HL-60 (cell line): ENCODE results near the gene BMPER.

Experiments
- DNase-seq, 2 experiments: peaks; one replicate each; pipeline ENCODE4 v3.0.0-alpha.2; 2010 to 2020; ENCODE audit warnings: low read depth in 1 of 2, low spot score in 1 of 2
- H3K27ac ChIP-seq: fragments of 250-450 bp; sonication (Bioruptor Pico); replicated peaks from 2 replicates; pipeline ENCODE4 v1.5.1; 2020; ENCODE audit warnings: mild to moderate bottlenecking, moderate library complexity
- H3K27me3 ChIP-seq: fragments of 250-450 bp; sonication (Bioruptor Pico); 2 replicates; pipeline ENCODE4 v1.5.1; 2021; ENCODE audit warnings: mild to moderate bottlenecking, moderate library complexity; ENCODE audit not compliant: insufficient read depth, poor library complexity, severe bottlenecking
- H3K4me3 ChIP-seq: replicated peaks from 2 replicates; pipeline ENCODE4 v1.5.1; 2011; ENCODE audit warnings: mild to moderate bottlenecking, control low read depth, low read length; ENCODE audit not compliant: insufficient read depth
- CTCF ChIP-seq: IDR thresholded peaks from one replicate; pipeline ENCODE4 v1.5.1; 2011; ENCODE audit warnings: low read length, control low read depth, inconsistent platforms; ENCODE audit not compliant: insufficient read depth
- GABPA ChIP-seq: IDR thresholded peaks from 2 replicates; pipeline ENCODE4 v1.6.1; 2012; ENCODE audit warnings: low read depth
- POLR2AphosphoS5 ChIP-seq: IDR thresholded peaks from 2 replicates; pipeline ENCODE4 v1.6.1; 2012; ENCODE audit warnings: low read depth
- REST ChIP-seq: IDR thresholded peaks from 2 replicates; pipeline ENCODE4 v1.6.1; 2012; ENCODE audit warnings: low read depth; ENCODE audit not compliant: insufficient replicate concordance
- SPI1 ChIP-seq: IDR thresholded peaks from 2 replicates; pipeline ENCODE4 v1.6.1; 2012; ENCODE audit warnings: low read depth, mild to moderate bottlenecking, borderline replicate concordance

Gene BMPER

GRCh38 chr7:34153656-34154270, 248.4 kb downstream of the BMPER start:
- H3K27ac ChIP-seq: no peak overlapping the region; the same call in 1 of the 2 replicates
- no peak overlapping the region for H3K4me3 ChIP-seq
- peak in 1 of 2 experiments; percentile 40 for DNase-seq
- no peaks in the 10 kb centered on the region for H3K27me3 ChIP-seq
- TF ChIP-seq CTCF (no peak), POLR2AphosphoS5 (no peak), SPI1 (no peak), REST (no peak), GABPA (no peak)

GRCh38 chr7:34155220-34155908, 250.0 kb downstream of the BMPER start:
- DNase-seq: peak in 1 of 2 experiments; percentile 75
- H3K4me3 ChIP-seq: no peak overlapping the region
- H3K27ac ChIP-seq: no peak overlapping the region
- no peaks in the 10 kb centered on the region for H3K27me3 ChIP-seq
- TF ChIP-seq GABPA: no peak
- TF ChIP-seq REST: no peak
- no peak for TF ChIP-seq CTCF
- no peak for TF ChIP-seq POLR2AphosphoS5

- H3K27me3 ChIP-seq: no peaks in the 10 kb centered on the region
- no peak overlapping the region for H3K4me3 ChIP-seq
- no peak for TF ChIP-seq CTCF
- TF ChIP-seq REST: no peak
- TF ChIP-seq POLR2AphosphoS5: no peak
- no peak for TF ChIP-seq GABPA
- no peak for TF ChIP-seq SPI1
- no peak overlapping the region for H3K27ac ChIP-seq
- DNase-seq: no peak
Observed at GRCh38 chr7:34156336-34156735, 251.0 kb downstream of the BMPER start.
